HepG2 (cell line): ENCODE data around the gene LTA4H. TPM values are rescaled to one million over a fixed set of nuclear protein-coding genes. Genes with fewer than 3 reads are reported as not detected.

Source experiments
- DPF2 ChIP-seq: sonication (generic); formaldehyde crosslinking; IDR thresholded peaks from 2 replicates; pipeline ENCODE4 v1.4.0; 2020; ENCODE audit warnings: mild to moderate bottlenecking, low read depth, missing genetic modification reagents, borderline replicate concordance
- FOSL2 ChIP-seq: sonication (generic); formaldehyde crosslinking; IDR thresholded peaks from 2 replicates; pipeline ENCODE4 v1.4.0; 2020; ENCODE audit warnings: missing genetic modification reagents
- HIVEP1 ChIP-seq: sonication (generic); formaldehyde crosslinking; IDR thresholded peaks from 2 replicates; pipeline ENCODE4 v1.4.0; 2020; ENCODE audit warnings: mild to moderate bottlenecking, missing genetic modification reagents
- SAFB2 ChIP-seq: sonication (generic); formaldehyde crosslinking; IDR thresholded peaks from 2 replicates; pipeline ENCODE4 v1.5.1; 2020; ENCODE audit warnings: missing genetic modification reagents, low read depth, mild to moderate bottlenecking, borderline replicate concordance
- SIN3B ChIP-seq: fragments of 150-350 bp; IDR thresholded peaks from 2 replicates; pipeline ENCODE4 v1.6.1; 2014; ENCODE audit warnings: low read length
- SMAD3 ChIP-seq: sonication (generic); formaldehyde crosslinking; IDR thresholded peaks from 2 replicates; pipeline ENCODE4 v1.4.0; 2020; ENCODE audit warnings: missing genetic modification reagents
- SOX5 ChIP-seq: IDR thresholded peaks from 2 replicates; pipeline ENCODE4 v1.6.1; 2016; ENCODE audit warnings: borderline replicate concordance
- THAP11 ChIP-seq: IDR thresholded peaks from 2 replicates; pipeline ENCODE4 v1.6.1; 2016; ENCODE audit warnings: missing biosample characterization, missing genetic modification reagents
- ZC3H13 ChIP-seq: sonication (generic); formaldehyde crosslinking; IDR thresholded peaks from 2 replicates; pipeline ENCODE4 v1.8.1; 2023; ENCODE audit warnings: mild to moderate bottlenecking, missing genetic modification reagents, moderate library complexity
- ZFP41 ChIP-seq: sonication (generic); formaldehyde crosslinking; IDR thresholded peaks from 2 replicates; pipeline ENCODE4 v1.4.0; 2020; ENCODE audit warnings: mild to moderate bottlenecking, missing genetic modification reagents, borderline replicate concordance
- polyA plus RNA-seq, 8 experiments: library from polyadenylated mRNA; depleted of rRNA in 3 of 8; stranded (reverse) in 7 of 8; unstranded in 1 of 8; fragments of >200 nt; fragmentation: Illumina TruSeq in 4 of 8; extraction: Trizol in 4 of 8; gene quantifications; 2 replicates each; pipeline versions ENCODE4 v1.2.1 to v1.2.3, GENCODE V29; 2011 to 2016; ENCODE audit warnings: low read depth in 4 of 8, missing spikeins in 1 of 8, mixed read lengths in 1 of 8; ENCODE audit not compliant: insufficient read depth in 1 of 8
- total RNA-seq, 5 experiments: library from RNA; depleted of rRNA; stranded (reverse); fragments of >200 nt; fragmentation: Illumina TruSeq; extraction: Trizol; gene quantifications; 2 replicates each; pipeline ENCODE4 v1.2.3, GENCODE V29; 2016; ENCODE audit warnings: low read depth in 1 of 5
- TF ChIP-seq, protein P1 (sequence below): sonication (generic); formaldehyde crosslinking; IDR thresholded peaks from 2 replicates; pipeline ENCODE4 v1.4.0; 2020; ENCODE audit warnings: missing genetic modification reagents
- TF ChIP-seq, protein P2 (sequence below): sonication (generic); formaldehyde crosslinking; IDR thresholded peaks from 2 replicates; pipeline ENCODE4 v1.5.1; 2020; ENCODE audit warnings: missing genetic modification reagents, mild to moderate bottlenecking, borderline replicate concordance
- TF ChIP-seq, protein P3 (sequence below): sonication (generic); formaldehyde crosslinking; IDR thresholded peaks from 2 replicates; pipeline ENCODE4 v1.4.0; 2020; ENCODE audit warnings: missing genetic modification reagents
- TF ChIP-seq, protein P4 (sequence below): sonication (generic); formaldehyde crosslinking; IDR thresholded peaks from 2 replicates; pipeline ENCODE4 v1.5.1; 2020; ENCODE audit warnings: mild to moderate bottlenecking, missing genetic modification reagents, borderline replicate concordance
- TF ChIP-seq, protein P5 (sequence below): sonication (generic); formaldehyde crosslinking; IDR thresholded peaks from 2 replicates; pipeline ENCODE4 v1.4.0; 2020; ENCODE audit warnings: missing genetic modification reagents, borderline replicate concordance
- TF ChIP-seq, protein P6 (sequence below): IDR thresholded peaks from 2 replicates; pipeline ENCODE4 v1.6.1; 2016; ENCODE audit warnings: control low read depth
- TF ChIP-seq, protein P7 (sequence below): sonication (generic); formaldehyde crosslinking; IDR thresholded peaks from 2 replicates; pipeline ENCODE4 v1.8.1; 2023; ENCODE audit warnings: mild to moderate bottlenecking, inconsistent platforms, moderate library complexity, missing genetic modification reagents, borderline replicate concordance

LTA4H gene
- total and polyA plus RNA-seq, 2 of the 13 experiments (the other 11 are each of a cell fraction or from before 2014, with no cell fraction given): 87.5 to 90.4 TPM

DNA sequence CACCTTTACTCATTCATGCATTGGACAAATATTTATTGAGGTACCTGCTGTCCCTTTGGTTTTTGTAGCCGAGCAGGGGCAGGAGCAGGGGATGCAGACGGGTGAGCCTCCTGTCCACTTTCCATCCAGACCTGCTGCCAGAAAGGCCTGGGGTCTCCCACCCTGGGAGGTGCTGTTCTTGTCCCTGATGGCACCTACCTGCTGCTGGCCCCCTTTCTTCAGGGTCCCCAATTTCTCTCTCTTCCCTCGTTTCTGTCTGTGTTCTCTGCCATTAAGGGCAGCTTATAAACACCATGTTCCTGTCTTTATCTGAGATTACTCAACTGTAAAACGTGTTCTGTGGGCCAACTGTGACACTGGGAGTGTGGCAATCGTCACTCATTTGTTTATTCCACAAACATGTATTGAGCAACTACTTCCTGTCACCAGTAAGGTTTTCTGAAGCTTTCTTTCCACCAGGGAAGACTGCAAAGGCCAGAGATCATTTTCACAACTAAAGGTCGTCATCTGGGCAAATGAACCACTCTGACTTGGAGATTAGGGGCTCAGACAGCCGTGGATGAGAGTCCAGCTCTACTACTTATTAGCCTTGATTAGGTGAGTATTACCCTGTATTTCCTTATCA lies 39.2 kb downstream of the LTA4H start, which contains the start of gene HAL (continued):
- TF ChIP-seq, protein P1, sequence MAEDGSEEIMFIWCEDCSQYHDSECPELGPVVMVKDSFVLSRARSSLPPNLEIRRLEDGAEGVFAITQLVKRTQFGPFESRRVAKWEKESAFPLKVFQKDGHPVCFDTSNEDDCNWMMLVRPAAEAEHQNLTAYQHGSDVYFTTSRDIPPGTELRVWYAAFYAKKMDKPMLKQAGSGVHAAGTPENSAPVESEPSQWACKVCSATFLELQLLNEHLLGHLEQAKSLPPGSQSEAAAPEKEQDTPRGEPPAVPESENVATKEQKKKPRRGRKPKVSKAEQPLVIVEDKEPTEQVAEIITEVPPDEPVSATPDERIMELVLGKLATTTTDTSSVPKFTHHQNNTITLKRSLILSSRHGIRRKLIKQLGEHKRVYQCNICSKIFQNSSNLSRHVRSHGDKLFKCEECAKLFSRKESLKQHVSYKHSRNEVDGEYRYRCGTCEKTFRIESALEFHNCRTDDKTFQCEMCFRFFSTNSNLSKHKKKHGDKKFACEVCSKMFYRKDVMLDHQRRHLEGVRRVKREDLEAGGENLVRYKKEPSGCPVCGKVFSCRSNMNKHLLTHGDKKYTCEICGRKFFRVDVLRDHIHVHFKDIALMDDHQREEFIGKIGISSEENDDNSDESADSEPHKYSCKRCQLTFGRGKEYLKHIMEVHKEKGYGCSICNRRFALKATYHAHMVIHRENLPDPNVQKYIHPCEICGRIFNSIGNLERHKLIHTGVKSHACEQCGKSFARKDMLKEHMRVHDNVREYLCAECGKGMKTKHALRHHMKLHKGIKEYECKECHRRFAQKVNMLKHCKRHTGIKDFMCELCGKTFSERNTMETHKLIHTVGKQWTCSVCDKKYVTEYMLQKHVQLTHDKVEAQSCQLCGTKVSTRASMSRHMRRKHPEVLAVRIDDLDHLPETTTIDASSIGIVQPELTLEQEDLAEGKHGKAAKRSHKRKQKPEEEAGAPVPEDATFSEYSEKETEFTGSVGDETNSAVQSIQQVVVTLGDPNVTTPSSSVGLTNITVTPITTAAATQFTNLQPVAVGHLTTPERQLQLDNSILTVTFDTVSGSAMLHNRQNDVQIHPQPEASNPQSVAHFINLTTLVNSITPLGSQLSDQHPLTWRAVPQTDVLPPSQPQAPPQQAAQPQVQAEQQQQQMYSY (CRISPR knock-in tag): no peak
- peak; percentile 94 for TF ChIP-seq FOSL2 (CRISPR knock-in tag)
- TF ChIP-seq, protein P2, sequence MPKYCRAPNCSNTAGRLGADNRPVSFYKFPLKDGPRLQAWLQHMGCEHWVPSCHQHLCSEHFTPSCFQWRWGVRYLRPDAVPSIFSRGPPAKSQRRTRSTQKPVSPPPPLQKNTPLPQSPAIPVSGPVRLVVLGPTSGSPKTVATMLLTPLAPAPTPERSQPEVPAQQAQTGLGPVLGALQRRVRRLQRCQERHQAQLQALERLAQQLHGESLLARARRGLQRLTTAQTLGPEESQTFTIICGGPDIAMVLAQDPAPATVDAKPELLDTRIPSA: no peak
- TF ChIP-seq THAP11 (CRISPR knock-in tag): peak; percentile 85
- TF ChIP-seq, protein P3, sequence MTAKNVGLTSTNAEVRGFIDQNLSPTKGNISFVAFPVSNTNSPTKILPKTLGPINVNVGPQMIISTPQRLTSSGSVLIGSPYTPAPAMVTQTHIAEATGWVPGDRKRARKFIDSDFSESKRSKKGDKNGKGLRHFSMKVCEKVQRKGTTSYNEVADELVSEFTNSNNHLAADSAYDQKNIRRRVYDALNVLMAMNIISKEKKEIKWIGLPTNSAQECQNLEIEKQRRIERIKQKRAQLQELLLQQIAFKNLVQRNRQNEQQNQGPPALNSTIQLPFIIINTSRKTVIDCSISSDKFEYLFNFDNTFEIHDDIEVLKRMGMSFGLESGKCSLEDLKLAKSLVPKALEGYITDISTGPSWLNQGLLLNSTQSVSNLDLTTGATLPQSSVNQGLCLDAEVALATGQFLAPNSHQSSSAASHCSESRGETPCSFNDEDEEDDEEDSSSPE (CRISPR knock-in tag): peak; percentile 50; the same call in 1 of the 2 replicates
- TF ChIP-seq SAFB2 (CRISPR knock-in tag): peak; percentile 43; the same call in 1 of the 2 replicates
- TF ChIP-seq SMAD3 (CRISPR knock-in tag): peak; percentile 98
- peak; percentile 72; the same call in 1 of the 2 replicates for TF ChIP-seq ZC3H13 (CRISPR knock-in tag)
- TF ChIP-seq, protein P4, sequence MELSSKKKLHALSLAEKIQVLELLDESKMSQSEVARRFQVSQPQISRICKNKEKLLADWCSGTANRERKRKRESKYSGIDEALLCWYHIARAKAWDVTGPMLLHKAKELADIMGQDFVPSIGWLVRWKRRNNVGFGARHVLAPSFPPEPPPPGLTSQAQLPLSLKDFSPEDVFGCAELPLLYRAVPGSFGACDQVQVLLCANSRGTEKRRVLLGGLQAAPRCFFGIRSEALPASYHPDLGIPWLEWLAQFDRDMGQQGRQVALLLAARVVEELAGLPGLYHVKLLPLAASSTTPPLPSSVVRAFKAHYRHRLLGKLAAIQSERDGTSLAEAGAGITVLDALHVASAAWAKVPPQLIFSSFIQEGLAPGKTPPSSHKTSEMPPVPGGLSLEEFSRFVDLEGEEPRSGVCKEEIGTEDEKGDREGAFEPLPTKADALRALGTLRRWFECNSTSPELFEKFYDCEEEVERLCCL (CRISPR knock-in tag): no peak
- TF ChIP-seq, protein P5, sequence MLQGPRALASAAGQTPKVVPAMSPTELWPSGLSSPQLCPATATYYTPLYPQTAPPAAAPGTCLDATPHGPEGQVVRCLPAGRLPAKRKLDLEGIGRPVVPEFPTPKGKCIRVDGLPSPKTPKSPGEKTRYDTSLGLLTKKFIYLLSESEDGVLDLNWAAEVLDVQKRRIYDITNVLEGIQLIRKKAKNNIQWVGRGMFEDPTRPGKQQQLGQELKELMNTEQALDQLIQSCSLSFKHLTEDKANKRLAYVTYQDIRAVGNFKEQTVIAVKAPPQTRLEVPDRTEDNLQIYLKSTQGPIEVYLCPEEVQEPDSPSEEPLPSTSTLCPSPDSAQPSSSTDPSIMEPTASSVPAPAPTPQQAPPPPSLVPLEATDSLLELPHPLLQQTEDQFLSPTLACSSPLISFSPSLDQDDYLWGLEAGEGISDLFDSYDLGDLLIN: no peak
- no peak for TF ChIP-seq ZFP41
- peak; percentile 40; the same call in 1 of the 2 replicates for TF ChIP-seq HIVEP1 (CRISPR knock-in tag)
- TF ChIP-seq, protein P6, sequence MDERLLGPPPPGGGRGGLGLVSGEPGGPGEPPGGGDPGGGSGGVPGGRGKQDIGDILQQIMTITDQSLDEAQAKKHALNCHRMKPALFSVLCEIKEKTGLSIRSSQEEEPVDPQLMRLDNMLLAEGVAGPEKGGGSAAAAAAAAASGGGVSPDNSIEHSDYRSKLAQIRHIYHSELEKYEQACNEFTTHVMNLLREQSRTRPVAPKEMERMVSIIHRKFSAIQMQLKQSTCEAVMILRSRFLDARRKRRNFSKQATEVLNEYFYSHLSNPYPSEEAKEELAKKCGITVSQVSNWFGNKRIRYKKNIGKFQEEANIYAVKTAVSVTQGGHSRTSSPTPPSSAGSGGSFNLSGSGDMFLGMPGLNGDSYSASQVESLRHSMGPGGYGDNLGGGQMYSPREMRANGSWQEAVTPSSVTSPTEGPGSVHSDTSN (CRISPR knock-in tag): no peak
- no peak for TF ChIP-seq SIN3B
- TF ChIP-seq SOX5: peak; percentile 96
- peak; percentile 99 for TF ChIP-seq DPF2 (CRISPR knock-in tag)
- TF ChIP-seq, protein P7, sequence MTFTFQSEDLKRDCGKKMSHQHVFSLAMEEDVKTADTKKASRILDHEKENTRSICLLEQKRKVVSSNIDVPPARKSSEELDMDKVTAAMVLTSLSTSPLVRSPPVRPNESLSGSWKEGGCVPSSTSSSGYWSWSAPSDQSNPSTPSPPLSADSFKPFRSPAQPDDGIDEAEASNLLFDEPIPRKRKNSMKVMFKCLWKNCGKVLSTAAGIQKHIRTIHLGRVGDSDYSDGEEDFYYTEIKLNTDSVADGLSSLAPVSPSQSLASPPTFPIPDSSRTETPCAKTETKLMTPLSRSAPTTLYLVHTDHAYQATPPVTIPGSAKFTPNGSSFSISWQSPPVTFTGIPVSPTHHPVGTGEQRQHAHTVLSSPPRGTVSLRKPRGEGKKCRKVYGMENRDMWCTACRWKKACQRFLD (CRISPR knock-in tag): no peak
